ENCODE results near the gene GPATCH1. TPM values are rescaled to one million over a fixed set of nuclear protein-coding genes. Genes with fewer than 3 reads are reported as not detected.
"Not testable (repeated sequence)": the region's sequence is repeated elsewhere in the genome, so short reads cannot be mapped to it uniquely, and the experiment has no call there.

The GPATCH1 gene
- total and polyA plus RNA-seq, 9 of the 15 experiments (the other 6 are each of a cell fraction or from before 2014, with no cell fraction given) = 3.7 to 9.7 (median 7.7) TPM

- TF ChIP-seq RCOR1 (IDR thresholded peaks at IDR 0.05; ENCODE audit: borderline replicate concordance in 1 of 2, low read depth in 2 of 2, low read length in 2 of 2) (peak in 1 of 2 experiments; percentile 31; a peak in 1 of 4 replicates), ZNF224 (CRISPR knock-in tag; IDR thresholded peaks at IDR 0.05) (no peak), XRCC3 (IDR thresholded peaks at IDR 0.05) (no peak)
- TF ChIP-seq, protein P1, sequence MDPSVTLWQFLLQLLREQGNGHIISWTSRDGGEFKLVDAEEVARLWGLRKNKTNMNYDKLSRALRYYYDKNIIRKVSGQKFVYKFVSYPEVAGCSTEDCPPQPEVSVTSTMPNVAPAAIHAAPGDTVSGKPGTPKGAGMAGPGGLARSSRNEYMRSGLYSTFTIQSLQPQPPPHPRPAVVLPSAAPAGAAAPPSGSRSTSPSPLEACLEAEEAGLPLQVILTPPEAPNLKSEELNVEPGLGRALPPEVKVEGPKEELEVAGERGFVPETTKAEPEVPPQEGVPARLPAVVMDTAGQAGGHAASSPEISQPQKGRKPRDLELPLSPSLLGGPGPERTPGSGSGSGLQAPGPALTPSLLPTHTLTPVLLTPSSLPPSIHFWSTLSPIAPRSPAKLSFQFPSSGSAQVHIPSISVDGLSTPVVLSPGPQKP (CRISPR knock-in tag; IDR thresholded peaks at IDR 0.05) = no peak
Observed at GRCh38 chr19:33125929-33126388, 45.0 kb downstream of the GPATCH1 start (continued).

GRCh38 chr19:33126712-33127111 lies 45.7 kb downstream of the GPATCH1 start:
- DNase-seq (ENCODE audit: extremely low read depth in 1 of 4, low spot score in 3 of 4); in situ Hi-C loops (cut with MboI); H3K27ac ChIP-seq (ENCODE audit: extremely low read depth, low read depth, low read length); H3K79me2 ChIP-seq (ENCODE audit: control insufficient read depth, insufficient read depth, low read length); H3K27me3 ChIP-seq (ENCODE audit: control insufficient read depth in 2 of 2, insufficient read depth in 2 of 2, low read length in 2 of 2); H3K9me3 ChIP-seq (replicated peaks; ENCODE audit: control insufficient read depth, insufficient read depth, low read depth, low read length); FAIRE-seq; ATAC-seq; H3K4me2 ChIP-seq (ENCODE audit: insufficient read depth, low read length); H3K4me3 ChIP-seq; H3K9me1 ChIP-seq (ENCODE audit: control insufficient read depth, insufficient read depth, low read length); POLR2A ChIA-PET; H2AFZ ChIP-seq (ENCODE audit: low read depth, low read length); H3K9ac ChIP-seq (ENCODE audit: insufficient read depth in 1 of 2, low read depth in 2 of 2, low read length in 2 of 2); BruUV-seq (replicated peaks); H4K20me1 ChIP-seq (replicated peaks; ENCODE audit: control insufficient read depth, insufficient read depth, low read length): not testable (repeated sequence)
- peaks cover 33% of the 10 kb centered on the region; the same call in 2 of the 3 replicates for H3K36me3 ChIP-seq (ENCODE audit: control insufficient read depth, insufficient read depth, low read length)
- intact Hi-C loops (cut with micrococcal nuclease) = loop anchor here (10.0 kb wide), 1 partner anchor 58 kb away; no protein-coding TSS in a partner anchor
- CTCF ChIA-PET (ENCODE audit: low intra/inter-chr PET ratio) = interaction anchor here (0.7 to 1.4 kb wide), 5 partner anchors 18 to 281 kb away, joined by 3 to 5 read pairs (median 4); no protein-coding TSS in a partner anchor
- H3K4me1 ChIP-seq (replicated peaks in 1 of 2; ENCODE audit: control insufficient read depth in 2 of 2, insufficient read depth in 2 of 2, low read length in 2 of 2) = peaks cover 10 to 20% of the 10 kb centered on the region in 2 experiments; a peak in 3 of 5 replicates
- 95% methylated on average over 7 of the region's 8 CpGs for WGBS (ENCODE audit: insufficient coverage, low coverage, missing lambda C conversion rate)

Data from K562 (cell line).